Cardiac muscle cell (in vitro differentiated cells and primary cell): ENCODE data around the gene FAM83G. TPM values are rescaled to one million over a fixed set of nuclear protein-coding genes. Genes with fewer than 3 reads are reported as not detected.

Source experiments
- DNase-seq, 2 donors: peaks; one replicate each; pipeline versions ENCODE4 v3.0.0 to v3.0.0-alpha.2; 2010 to 2017; ENCODE audit warnings: low read depth in 1 of 2, low spot score in 1 of 2
- H3K27ac ChIP-seq: fragments of 200-600 bp; sonication (generic); 2 replicates; pipeline ENCODE4 v1.5.1; 2016
- H3K27me3 ChIP-seq: fragments of 200-600 bp; sonication (generic); 2 replicates; pipeline ENCODE4 v1.6.0; 2016; ENCODE audit warnings: control low read depth
- H3K36me3 ChIP-seq: fragments of 200-600 bp; sonication (generic); 2 replicates; pipeline ENCODE4 v1.5.1; 2016; ENCODE audit warnings: control low read depth
- H3K4me1 ChIP-seq: fragments of 200-600 bp; sonication (generic); 2 replicates; pipeline ENCODE4 v1.8.1; 2017; ENCODE audit warnings: low read depth, mild to moderate bottlenecking, mixed run types
- H3K4me3 ChIP-seq: fragments of 200-600 bp; sonication (generic); 2 replicates; pipeline ENCODE4 v1.5.1; 2016; ENCODE audit warnings: mild to moderate bottlenecking
- H3K9me3 ChIP-seq: fragments of 200-600 bp; sonication (generic); 2 replicates; pipeline ENCODE4 v1.5.1; 2017; ENCODE audit warnings: low read depth, mild to moderate bottlenecking, control low read depth
- CTCF ChIP-seq: IDR thresholded peaks from 2 replicates; pipeline ENCODE4 v1.5.1; 2012; ENCODE audit warnings: low read depth, mild to moderate bottlenecking, low read length
- polyA plus RNA-seq: library from polyadenylated mRNA; unstranded; fragments of >200 nt; fragmentation: Nextera tagmentation; extraction: Ambion mirVana; gene quantifications from 2 replicates; pipeline ENCODE4 v1.2.1, GENCODE V29; 2016
- total RNA-seq: library from RNA; depleted of rRNA; stranded (reverse); fragments of >200 nt; gene quantifications from 2 replicates; pipeline ENCODE4 v1.2.3, GENCODE V29; 2016

FAM83G gene
- total and polyA plus RNA-seq, 2 experiments from 2014 or later = 0.83 to 8.0 TPM

- peaks cover 27% of the 10 kb centered on the region for H3K4me1 ChIP-seq
- H3K27me3 ChIP-seq = no peaks in the 10 kb centered on the region
- no peaks in the 10 kb centered on the region for H3K9me3 ChIP-seq
- peak in 1 of 2 donors; percentile 40 for DNase-seq
- no peak for TF ChIP-seq CTCF
- peak overlapping the region; percentile 84 for H3K27ac ChIP-seq
- H3K36me3 ChIP-seq = no peaks in the 10 kb centered on the region
- H3K4me3 ChIP-seq = no peak overlapping the region
Measured at GRCh38 chr17:18967916-18968315, 36.6 kb downstream of the FAM83G start.

GRCh38 chr17:18966831-18967624, 37.5 kb downstream of the FAM83G start:
- no peaks in the 10 kb centered on the region for H3K36me3 ChIP-seq
- H3K4me3 ChIP-seq = no peak overlapping the region
- H3K27ac ChIP-seq = peak overlapping the region; percentile 84
- no peak for TF ChIP-seq CTCF
- DNase-seq = peak; percentile 30 to 68
- H3K9me3 ChIP-seq = no peaks in the 10 kb centered on the region
- H3K4me1 ChIP-seq = peaks cover 32% of the 10 kb centered on the region
- H3K27me3 ChIP-seq = no peaks in the 10 kb centered on the region

GRCh38 chr17:18965530-18966236, 38.9 kb downstream of the FAM83G start:
- Histone ChIP-seq H3K9me3 (no peaks in the 10 kb centered on the region), H3K27me3 (no peaks in the 10 kb centered on the region), H3K4me1 (peaks cover 43% of the 10 kb centered on the region), H3K36me3 (no peaks in the 10 kb centered on the region), H3K4me3 (no peak overlapping the region), H3K27ac (no peak overlapping the region)
- DNase-seq = no peak
- no peak for TF ChIP-seq CTCF

GRCh38 chr17:18964550-18964949, 40.0 kb downstream of the FAM83G start:
- Histone ChIP-seq H3K9me3 (no peaks in the 10 kb centered on the region), H3K4me1 (peaks cover 43% of the 10 kb centered on the region), H3K27ac (no peak overlapping the region), H3K27me3 (no peaks in the 10 kb centered on the region), H3K36me3 (no peaks in the 10 kb centered on the region), H3K4me3 (no peak overlapping the region)
- DNase-seq = no peak
- TF ChIP-seq CTCF = no peak

DNA sequence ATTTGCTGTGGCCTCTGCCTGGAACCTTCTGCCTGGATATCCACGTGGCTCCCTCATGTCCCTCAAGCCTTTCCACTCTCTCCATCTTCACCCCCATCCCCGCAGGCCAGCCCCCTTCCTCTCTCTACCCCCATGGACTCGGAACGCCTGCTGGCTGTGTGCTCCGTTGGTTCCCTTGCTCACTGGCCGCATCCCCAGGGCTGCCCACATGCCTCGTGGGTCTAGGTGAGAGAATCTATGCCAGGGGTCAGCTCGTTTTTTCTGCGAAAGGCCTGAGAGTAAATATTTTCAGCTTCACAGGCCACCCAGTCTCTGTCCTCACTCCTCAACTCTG, 40.6 kb downstream of the FAM83G start:
- H3K27me3 ChIP-seq = no peaks in the 10 kb centered on the region
- H3K27ac ChIP-seq = no peak overlapping the region
- no peak overlapping the region for H3K4me3 ChIP-seq
- H3K4me1 ChIP-seq = peaks cover 38% of the 10 kb centered on the region
- no peak for DNase-seq
- H3K36me3 ChIP-seq = no peaks in the 10 kb centered on the region
- no peaks in the 10 kb centered on the region for H3K9me3 ChIP-seq
- TF ChIP-seq CTCF = no peak
